GM23338 (cell line): ENCODE measurements around the gene AFF3. TPM values are rescaled to one million over a fixed set of nuclear protein-coding genes. Genes with fewer than 3 reads are reported as not detected.

Experiments
- ATAC-seq: fragments of 200-7000 bp; cut with Tn5 transposase; 3 replicates; pipeline ENCODE4 v1.9.1; 2020
- DNase-seq: peaks from one replicate; pipeline ENCODE4 v3.0.0-alpha.2; 2015; ENCODE audit warnings: low spot score
- H2AFZ ChIP-seq: fragments of 200-600 bp; sonication (generic); 2 replicates; pipeline ENCODE4 v1.8.0; 2016; ENCODE audit warnings: antibody characterized with exemption, mild to moderate bottlenecking, moderate library complexity
- H3F3A ChIP-seq: fragments of 200-600 bp; sonication (generic); replicated peaks from 2 replicates; pipeline ENCODE4 v1.8.0; 2017; ENCODE audit warnings: antibody characterized with exemption, mixed run types, low read depth
- H3K27ac ChIP-seq: fragments of 200-600 bp; sonication (generic); 2 replicates; pipeline ENCODE4 v1.6.1; 2016; ENCODE audit warnings: low read depth
- H3K27me3 ChIP-seq: fragments of 200-600 bp; sonication (generic); 2 replicates; pipeline ENCODE4 v1.8.0; 2016; ENCODE audit warnings: mild to moderate bottlenecking, mixed run types, moderate library complexity; ENCODE audit not compliant: insufficient read depth
- H3K36me3 ChIP-seq: fragments of 200-600 bp; sonication (generic); 2 replicates; pipeline ENCODE4 v1.8.0; 2016; ENCODE audit warnings: mild to moderate bottlenecking; ENCODE audit not compliant: insufficient read depth
- H3K4me1 ChIP-seq: fragments of 200-600 bp; sonication (generic); 2 replicates; pipeline ENCODE4 v1.8.0; 2016; ENCODE audit warnings: mild to moderate bottlenecking, moderate library complexity; ENCODE audit not compliant: insufficient read depth
- H3K4me2 ChIP-seq: fragments of 200-600 bp; sonication (generic); 2 replicates; pipeline ENCODE4 v1.7.1; 2017; ENCODE audit warnings: mixed run types
- H3K4me3 ChIP-seq: fragments of 200-600 bp; sonication (generic); 2 replicates; pipeline ENCODE4 v1.6.1; 2016; ENCODE audit warnings: mixed run types
- H3K79me2 ChIP-seq: fragments of 200-600 bp; sonication (generic); replicated peaks from 2 replicates; pipeline ENCODE4 v1.8.0; 2017; ENCODE audit warnings: mild to moderate bottlenecking; ENCODE audit not compliant: insufficient read depth
- H3K9me2 ChIP-seq: fragments of 200-600 bp; sonication (generic); 2 replicates; pipeline ENCODE4 v1.8.0; 2017; ENCODE audit not compliant: insufficient read depth
- H4K20me1 ChIP-seq: fragments of 200-600 bp; sonication (generic); replicated peaks from 2 replicates; pipeline ENCODE4 v1.8.0; 2017; ENCODE audit warnings: mild to moderate bottlenecking; ENCODE audit not compliant: insufficient read depth
- H3K27ac Mint-ChIP-seq: 2 replicates; pipeline ENCODE4 v1.8.0; 2020; ENCODE audit warnings: inconsistent platforms, mild to moderate bottlenecking, moderate library complexity, mixed read lengths
- H3K27me3 Mint-ChIP-seq: 3 replicates; pipeline ENCODE4 v1.8.0; 2022; ENCODE audit warnings: low read depth, mild to moderate bottlenecking, moderate library complexity, mixed read lengths, inconsistent platforms; ENCODE audit not compliant: insufficient read depth, poor library complexity
- H3K36me3 Mint-ChIP-seq: 3 replicates; pipeline ENCODE4 v1.8.0; 2021; ENCODE audit warnings: low read depth, mild to moderate bottlenecking, inconsistent platforms, moderate library complexity, mixed read lengths
- H3K4me1 Mint-ChIP-seq: 3 replicates; pipeline ENCODE4 v1.8.0; 2020; ENCODE audit warnings: mild to moderate bottlenecking, inconsistent platforms, mixed read lengths
- H3K4me3 Mint-ChIP-seq: 3 replicates; pipeline ENCODE4 v1.8.0; 2021; ENCODE audit warnings: moderate library complexity, mild to moderate bottlenecking, inconsistent platforms, mixed read lengths
- H3K9me3 Mint-ChIP-seq: 3 replicates; pipeline ENCODE4 v1.8.0; 2020; ENCODE audit warnings: moderate library complexity, mild to moderate bottlenecking, inconsistent platforms, mixed read lengths
- CREB1 ChIP-seq: fragments of 250-450 bp; sonication (Bioruptor Pico); IDR thresholded peaks from 2 replicates; pipeline ENCODE4 v1.5.0; 2020; ENCODE audit warnings: low read depth, mild to moderate bottlenecking, moderate library complexity
- CTCF ChIP-seq, 2 experiments: fragments of 200-600 bp in 1 of 2; sonication (generic) in 1 of 2; conservative IDR thresholded peaks; 2 replicates each; pipeline versions ENCODE4 v1.5.1 to v1.6.1; 2016 to 2017; ENCODE audit warnings: antibody characterized with exemption in 2 of 2, low read depth in 2 of 2, mild to moderate bottlenecking in 2 of 2, moderate library complexity in 1 of 2
- ETS1 ChIP-seq: IDR thresholded peaks from 2 replicates; pipeline ENCODE4 v1.6.1; 2016; ENCODE audit warnings: antibody characterized with exemption
- EZH2 ChIP-seq: fragments of 200-600 bp; sonication (generic); IDR thresholded peaks from one replicate; pipeline ENCODE4 v1.8.0; 2017; ENCODE audit warnings: antibody characterized with exemption, mild to moderate bottlenecking, low read depth; ENCODE audit not compliant: unreplicated experiment
- EZH2phosphoT487 ChIP-seq: fragments of 200-600 bp; sonication (generic); IDR thresholded peaks from one replicate; pipeline ENCODE4 v1.8.1; 2018; ENCODE audit warnings: antibody characterized with exemption; ENCODE audit not compliant: unreplicated experiment
- JUNB ChIP-seq: IDR thresholded peaks from one replicate; pipeline ENCODE4 v1.6.1; 2016; ENCODE audit warnings: antibody characterized with exemption; ENCODE audit not compliant: unreplicated experiment
- NANOG ChIP-seq: IDR thresholded peaks from 2 replicates; pipeline ENCODE4 v1.6.1; 2016; ENCODE audit warnings: antibody characterized with exemption, borderline replicate concordance
- POLR2AphosphoS5 ChIP-seq: IDR thresholded peaks from 2 replicates; pipeline ENCODE4 v1.6.1; 2016; ENCODE audit warnings: antibody characterized with exemption, low read depth
- REST ChIP-seq: IDR thresholded peaks from one replicate; pipeline ENCODE4 v1.6.1; 2018; ENCODE audit warnings: antibody characterized with exemption; ENCODE audit not compliant: unreplicated experiment
- ZNF114 ChIP-seq: fragments of 250-450 bp; sonication (Bioruptor Pico); IDR thresholded peaks from 2 replicates; pipeline ENCODE4 v1.5.0; 2020; ENCODE audit warnings: mild to moderate bottlenecking, moderate library complexity
- ZNF331 ChIP-seq: fragments of 250-450 bp; sonication (Bioruptor Pico); IDR thresholded peaks from 2 replicates; pipeline ENCODE4 v1.5.0; 2020; ENCODE audit warnings: low read depth, mild to moderate bottlenecking, moderate library complexity
- ZNF462 ChIP-seq: fragments of 250-450 bp; sonication (Bioruptor Pico); IDR thresholded peaks from 2 replicates; pipeline ENCODE4 v1.5.0; 2020; ENCODE audit warnings: mild to moderate bottlenecking, moderate library complexity
- polyA plus RNA-seq: library from polyadenylated mRNA; unstranded; fragments of >200 nt; fragmentation: Nextera tagmentation; extraction: Ambion mirVana; gene quantifications from 2 replicates; pipeline ENCODE4 v1.2.1, GENCODE V29; 2016
- total RNA-seq: library from RNA; depleted of rRNA; stranded (reverse); fragments of >200 nt; shearing (Covaris generic); gene quantifications from 2 replicates; pipeline ENCODE4 v1.2.3, GENCODE V29; 2014

Gene AFF3
- total and polyA plus RNA-seq, 2 experiments from 2014 or later: 0.73 to 1.4 TPM

- no peaks in the 10 kb centered on the region for H3K27me3 ChIP-seq
- H3K36me3 ChIP-seq: no peaks in the 10 kb centered on the region
- no peaks in the 10 kb centered on the region for H3K27me3 Mint-ChIP-seq
- no peak overlapping the region for H3K27ac ChIP-seq
- DNase-seq (no peak), ATAC-seq (no peak)
- peaks cover 5% of the 10 kb centered on the region; the same call in 1 of the 3 replicates for H3K36me3 Mint-ChIP-seq
- no peak overlapping the region for H3K4me3 Mint-ChIP-seq
- H3K4me3 ChIP-seq: no peak overlapping the region
- no peaks in the 10 kb centered on the region; the same call in none of the 2 replicates for H3K9me2 ChIP-seq
- H3K9me3 Mint-ChIP-seq: peaks cover 13% of the 10 kb centered on the region; the same call in 1 of the 3 replicates
- peaks cover 2% of the 10 kb centered on the region; the same call in 2 of the 3 replicates for H3K4me1 Mint-ChIP-seq
- H3K4me1 ChIP-seq: no peaks in the 10 kb centered on the region
- no peak overlapping the region for H3K27ac Mint-ChIP-seq
- H4K20me1 ChIP-seq: no peaks in the 10 kb centered on the region
- no peak for TF ChIP-seq NANOG
- TF ChIP-seq JUNB: no peak
- TF ChIP-seq REST: no peak
- TF ChIP-seq ZNF114 (CRISPR knock-in tag): no peak
- TF ChIP-seq EZH2phosphoT487: no peak
- no peak for TF ChIP-seq ETS1
- no peak for TF ChIP-seq ZNF331
- TF ChIP-seq ZNF462 (CRISPR knock-in tag): no peak
- no peak for TF ChIP-seq EZH2
- TF ChIP-seq CREB1: no peak
- no peak for TF ChIP-seq POLR2AphosphoS5
- TF ChIP-seq CTCF (conservative IDR thresholded peaks at IDR 0.05; ENCODE audit: low read depth in 2 of 2): no peak
- no peak overlapping the region for H2AFZ ChIP-seq
- no peaks in the 10 kb centered on the region for H3K79me2 ChIP-seq
- H3F3A ChIP-seq: no peaks in the 10 kb centered on the region
- no peak overlapping the region for H3K4me2 ChIP-seq
These were observed 371.5 kb downstream of the AFF3 start for GRCh38 chr2:99770876-99771275.
